Inferior parietal cortex (tissue), 1 donor: Measurements from ENCODE around the gene DDO.

ENCODE experiments used
- DNase-seq: peaks from one replicate; pipeline ENCODE4 v3.0.0-alpha.2; 2016; ENCODE audit errors: extremely low spot score

DDO gene

DNA sequence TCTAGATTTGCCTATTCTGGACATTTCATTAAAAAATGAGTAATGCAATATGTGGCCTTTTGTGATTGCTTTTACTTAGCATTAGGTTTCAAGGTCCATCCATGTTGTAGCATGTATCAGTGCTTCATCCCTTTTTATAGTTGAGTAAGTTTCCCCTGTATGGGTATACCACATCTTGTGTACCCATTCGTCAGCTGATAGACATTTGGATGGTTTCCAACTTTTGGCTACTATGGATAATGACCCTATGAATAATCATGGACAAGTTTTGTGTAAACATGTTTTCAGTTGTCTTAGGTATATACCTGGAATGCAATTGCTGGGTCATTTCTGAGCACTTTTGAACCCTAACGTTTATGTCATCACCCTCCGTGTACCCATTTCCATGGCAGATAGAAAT, 72.6 kb downstream of the DDO start:
- no peak for DNase-seq
